Endothelial cell of umbilical vein (primary cell): ENCODE results near the gene CANT1. TPM values are rescaled to one million over a fixed set of nuclear protein-coding genes. Genes with fewer than 3 reads are reported as not detected.

Source experiments
- BruUV-seq: library from RNA; stranded (reverse); fragments of 400-500 nt; replicated peaks from 2 replicates; lab custom pipeline; 2021; lab: Mats Ljungman, UMichigan
- CTCF ChIA-PET: fragments of 300-600, 350-600 bp; sonication (Branson Sonifier 250); formaldehyde crosslinking; loops from one replicate; lab custom pipeline; 2021; ENCODE audit warnings: antibody characterized with exemption, inconsistent platforms; lab: Charles Lee
- POLR2A ChIA-PET: fragments of 300-600, 350-600 bp; sonication (Branson Sonifier 250); formaldehyde crosslinking; loops from one replicate; lab custom pipeline; 2021; ENCODE audit warnings: antibody characterized with exemption, inconsistent platforms; lab: Charles Lee
- DNase-seq: peaks from one replicate; pipeline ENCODE4 v3.0.0-alpha.2; 2011; ENCODE audit warnings: low read depth, low spot score
- FAIRE-seq: peaks from 2 replicates; lab custom pipeline; 2011; peaks lifted over from hg19 to GRCh38; lab: Jason Lieb, UNC
- H2AFZ ChIP-seq: 2 replicates; pipeline ENCODE4 v1.6.0; 2012; ENCODE audit warnings: low read depth, low read length, control low read depth, inconsistent platforms
- H3K27ac ChIP-seq: 2 replicates; pipeline ENCODE4 v1.5.1; 2011; ENCODE audit warnings: low read depth, mild to moderate bottlenecking, control low read depth, low read length, moderate library complexity; ENCODE audit not compliant: insufficient read depth
- H3K27me3 ChIP-seq, 2 experiments: 2 replicates each; pipeline versions ENCODE4 v1.6.0 to v1.6.1; 2011; ENCODE audit warnings: low read length in 2 of 2, mixed read lengths in 1 of 2; ENCODE audit not compliant: control insufficient read depth in 2 of 2, insufficient read depth in 2 of 2
- H3K36me3 ChIP-seq, 2 experiments: 2 replicates in 1 of 2; 3 replicates in 1 of 2; pipeline ENCODE4 v1.5.1; 2011; ENCODE audit warnings: low read length in 2 of 2, mild to moderate bottlenecking in 1 of 2, moderate library complexity in 1 of 2; ENCODE audit not compliant: control insufficient read depth in 2 of 2, insufficient read depth in 2 of 2; ENCODE audit errors: extremely low read depth in 1 of 2
- H3K4me1 ChIP-seq: 3 replicates; pipeline ENCODE4 v1.5.1; 2011; ENCODE audit warnings: mild to moderate bottlenecking, low read length; ENCODE audit not compliant: control insufficient read depth, insufficient read depth; ENCODE audit errors: extremely low read depth
- H3K4me2 ChIP-seq: 2 replicates; pipeline ENCODE4 v1.6.1; 2011; ENCODE audit warnings: low read length, control low read depth, mixed read lengths; ENCODE audit not compliant: insufficient read depth
- H3K4me3 ChIP-seq, 3 experiments: fragments of 200-600 bp in 1 of 3; sonication (generic), shearing (Covaris generic) in 1 of 3; replicated peaks in 1 of 3; 2 replicates each; pipeline ENCODE4 v1.5.1; 2011 to 2016; ENCODE audit warnings: control low read depth in 3 of 3, low read length in 3 of 3, mild to moderate bottlenecking in 2 of 3, inconsistent platforms in 1 of 3, low read depth in 1 of 3, moderate library complexity in 1 of 3; ENCODE audit not compliant: insufficient read depth in 1 of 3
- H3K79me2 ChIP-seq: 2 replicates; pipeline ENCODE4 v1.6.0; 2012; ENCODE audit warnings: low read length, inconsistent platforms; ENCODE audit not compliant: control insufficient read depth, insufficient read depth
- H3K9ac ChIP-seq: replicated peaks from 2 replicates; pipeline ENCODE3; 2011; ENCODE audit warnings: low read length, control low read depth; ENCODE audit not compliant: insufficient read depth; ENCODE audit errors: extremely low read depth
- H3K9me1 ChIP-seq: replicated peaks from 3 replicates; pipeline ENCODE4 v1.6.0; 2011; ENCODE audit warnings: mild to moderate bottlenecking, low read length; ENCODE audit not compliant: control insufficient read depth, insufficient read depth; ENCODE audit errors: extremely low read depth
- H3K9me3 ChIP-seq: replicated peaks from 2 replicates; pipeline ENCODE4 v1.5.1; 2012; ENCODE audit warnings: low read length, inconsistent platforms; ENCODE audit not compliant: control insufficient read depth, insufficient read depth
- H4K20me1 ChIP-seq: replicated peaks from 2 replicates; pipeline ENCODE3; 2011; ENCODE audit warnings: mild to moderate bottlenecking, low read length; ENCODE audit not compliant: control insufficient read depth, insufficient read depth; ENCODE audit errors: extremely low read depth
- CTCF ChIP-seq, 2 donors: IDR thresholded peaks; 1 replicate in 1 of 2; 2 replicates in 1 of 2; pipeline ENCODE4 v1.5.1; 2011; ENCODE audit warnings: low read length in 2 of 2, mild to moderate bottlenecking in 2 of 2, moderate library complexity in 2 of 2, control low read depth in 1 of 2, inconsistent platforms in 1 of 2, low read depth in 1 of 2; ENCODE audit not compliant: insufficient read depth in 1 of 2; ENCODE audit errors: extremely low read depth in 1 of 2
- EZH2 ChIP-seq: IDR thresholded peaks from 2 replicates; pipeline ENCODE4 v1.6.1; 2012; ENCODE audit warnings: borderline replicate concordance, low read depth, mild to moderate bottlenecking, moderate library complexity, low read length, inconsistent platforms; ENCODE audit not compliant: severe bottlenecking
- FOS ChIP-seq: IDR thresholded peaks from 2 replicates; pipeline ENCODE4 v1.6.1; 2011; ENCODE audit warnings: mild to moderate bottlenecking, low read length, moderate library complexity, borderline replicate concordance; ENCODE audit not compliant: insufficient read depth
- GATA2 ChIP-seq: IDR thresholded peaks from 2 replicates; pipeline ENCODE4 v1.7.0; 2011; ENCODE audit warnings: low read depth, mild to moderate bottlenecking, moderate library complexity, mixed read lengths, low read length; ENCODE audit not compliant: insufficient read length, insufficient read depth
- JUN ChIP-seq: IDR thresholded peaks from 2 replicates; pipeline ENCODE4 v1.6.1; 2011; ENCODE audit warnings: borderline replicate concordance, low read depth; ENCODE audit not compliant: insufficient read length, insufficient read depth
- MAX ChIP-seq: IDR thresholded peaks from 2 replicates; pipeline ENCODE4 v1.6.1; 2011; ENCODE audit not compliant: insufficient read depth, insufficient read length
- MYC ChIP-seq: IDR thresholded peaks from one replicate; pipeline ENCODE4 v1.6.1; 2011; ENCODE audit warnings: mild to moderate bottlenecking, low read depth, low read length
- POLR2A ChIP-seq: IDR thresholded peaks from 2 replicates; pipeline ENCODE4 v1.6.1; 2012; ENCODE audit warnings: low read depth, mild to moderate bottlenecking, control low read depth, low read length
- POLR2AphosphoS5 ChIP-seq: IDR thresholded peaks from 2 replicates; pipeline ENCODE4 v1.6.1; 2012; ENCODE audit warnings: low read depth, mild to moderate bottlenecking, control low read depth, low read length, moderate library complexity; ENCODE audit not compliant: insufficient read depth
- dilution Hi-C: fragments of 300-500 bp; cut with MboI; formaldehyde crosslinking; loops from one replicate; pipeline ENCODE4 v1.15.0; 2019; ENCODE audit warnings: low sequenced_read_pairs; ENCODE audit not compliant: extremely low pct_ligation_motif_present
- intact Hi-C: fragments of 100-400 bp; cut with micrococcal nuclease; formaldehyde crosslinking; loops from one replicate; pipeline ENCODE4 v1.10.0; 2022
- polyA plus RNA-seq, 4 experiments: library from polyadenylated mRNA; depleted of rRNA in 3 of 4; stranded (reverse) in 3 of 4; unstranded in 1 of 4; fragments of >200 nt; gene quantifications; 2 replicates each; pipeline versions ENCODE4 v1.2.1 to v1.2.3, GENCODE V29; 2011 to 2012; ENCODE audit warnings: missing spikeins in 1 of 4
- total RNA-seq: library from RNA; stranded (reverse); gene quantifications from 2 replicates; pipeline ENCODE4 v1.2.3, GENCODE V29; 2021

CANT1 gene
- total and polyA plus RNA-seq, 2 donors (not counting 3 experiments of a cell fraction or from before 2014, with no cell fraction given): 85.0 to 93.6 TPM

- Histone ChIP-seq H3K9me3 (no peaks in the 10 kb centered on the region), H3K9me1 (no peaks in the 10 kb centered on the region), H2AFZ (no peak overlapping the region), H4K20me1 (no peaks in the 10 kb centered on the region), H3K4me2 (no peak overlapping the region), H3K4me1 (no peaks in the 10 kb centered on the region), H3K9ac (no peak overlapping the region), H3K36me3 (no peaks in the 10 kb centered on the region), H3K4me3 (no peak overlapping the region), H3K27ac (no peak overlapping the region), H3K27me3 (no peaks in the 10 kb centered on the region), H3K79me2 (no peaks in the 10 kb centered on the region)
- CTCF ChIA-PET: interaction anchor here (0.9 to 3.2 kb wide), 4 partner anchors 11 to 88 kb away, joined by 3 to 12 read pairs (median 5); no protein-coding TSS in a partner anchor
- dilution Hi-C loops (no loop called here), intact Hi-C loops (no loop called here)
- no TSS peak for BruUV-seq
- no peak for TF ChIP-seq POLR2A
- no peak for TF ChIP-seq GATA2
- no peak for TF ChIP-seq POLR2AphosphoS5
- no peak for TF ChIP-seq JUN
- no peak for TF ChIP-seq CTCF (IDR thresholded peaks at IDR 0.05; ENCODE audit: extremely low read depth in 1 of 2, insufficient read depth in 1 of 2, low read depth in 1 of 2, low read length in 2 of 2)
- no peak for TF ChIP-seq FOS
- no peak for TF ChIP-seq EZH2
- TF ChIP-seq MYC: no peak
- no peak for TF ChIP-seq MAX
- DNase-seq: no peak
- FAIRE-seq: no peak
- POLR2A ChIA-PET: no interaction called here
Measured at GRCh38 chr17:78953356-78954350, 55.9 kb downstream of the CANT1 start.
